Ascending aorta (tissue), 2 donors: ENCODE results near the gene ABLIM2. TPM values are rescaled to one million over a fixed set of nuclear protein-coding genes. Genes with fewer than 3 reads are reported as not detected.
A peak's percentile ranks its signal among the peaks of the same experiment; 100 is the strongest.

Experiments
- DNase-seq, 2 donors: peaks; one replicate each; pipeline ENCODE4 v3.0.0-alpha.2; 2019; ENCODE audit warnings: low spot score in 2 of 2
- H3K27ac ChIP-seq, 2 donors: fragments of 200-600 bp; sonication (generic); one replicate each; pipeline ENCODE4 v1.5.1; 2016 to 2017; ENCODE audit warnings: mild to moderate bottlenecking in 1 of 2
- H3K27me3 ChIP-seq: fragments of 200-600 bp; sonication (generic); one replicate; pipeline ENCODE4 v1.5.1; 2017
- H3K36me3 ChIP-seq, 2 donors: fragments of 200-600 bp; sonication (generic); one replicate each; pipeline ENCODE4 v1.5.1; 2016
- H3K4me1 ChIP-seq, 2 donors: fragments of 200-600 bp; sonication (generic); one replicate each; pipeline ENCODE4 v1.5.1; 2016 to 2017; ENCODE audit warnings: mild to moderate bottlenecking in 1 of 2
- H3K4me3 ChIP-seq, 2 donors: fragments of 200-600 bp; sonication (generic); one replicate each; pipeline ENCODE4 v1.5.1; 2016 to 2017; ENCODE audit warnings: mild to moderate bottlenecking in 1 of 2
- H3K9me3 ChIP-seq, 2 donors: fragments of 200-600 bp; sonication (generic); one replicate each; pipeline ENCODE4 v1.5.1; 2016
- CTCF ChIP-seq, 3 experiments: fragments of 200-600 bp in 2 of 3; fragments of 450-650 bp in 1 of 3; sonication (generic) in 2 of 3; IDR thresholded peaks; one replicate each; pipeline ENCODE4 v1.5.1; 2016 to 2019; ENCODE audit warnings: antibody characterized with exemption in 3 of 3, mild to moderate bottlenecking in 1 of 3, moderate library complexity in 1 of 3
- intact Hi-C: fragments of 100-400 bp; cut with DNase I; formaldehyde crosslinking; loops from one replicate; pipeline ENCODE4 v1.15.1; 2023
- total RNA-seq: library from RNA; depleted of rRNA; stranded (reverse); fragments of >200 nt; gene quantifications from one replicate; pipeline ENCODE4 v1.1.0, GENCODE V29; 2016

ABLIM2 gene
- total RNA-seq, 1 donor from 2014 or later = 30.8 TPM

DNA sequence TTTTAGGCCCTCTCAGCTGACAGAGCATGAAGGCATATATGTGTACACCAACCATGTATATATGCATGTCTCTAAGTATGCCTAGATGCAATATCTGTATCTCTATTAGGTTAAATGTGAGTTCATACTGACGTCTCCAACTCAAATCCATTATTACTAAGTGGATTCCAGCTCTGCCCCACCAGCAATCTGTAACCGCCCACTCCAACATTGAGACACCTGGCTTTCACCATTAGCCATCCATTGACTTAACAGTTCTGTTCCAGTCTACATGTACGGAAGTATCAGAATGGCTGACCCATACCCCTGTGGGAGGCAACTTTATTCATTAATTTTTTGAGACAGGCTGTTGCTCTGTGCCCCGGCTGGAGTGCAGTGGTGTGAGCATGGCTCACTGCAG is 25.4 kb upstream of the ABLIM2 start:
- intact Hi-C loops = no loop called here
- no peak overlapping the region for H3K27ac ChIP-seq
- H3K4me1 ChIP-seq = peaks cover 5 to 7% of the 10 kb centered on the region in 2 donors
- H3K4me3 ChIP-seq = no peak overlapping the region
- no peaks in the 10 kb centered on the region for H3K36me3 ChIP-seq
- no peaks in the 10 kb centered on the region for H3K9me3 ChIP-seq
- DNase-seq = no peak
- no peak for TF ChIP-seq CTCF (IDR thresholded peaks at IDR 0.05)
- H3K27me3 ChIP-seq = no peaks in the 10 kb centered on the region

DNA sequence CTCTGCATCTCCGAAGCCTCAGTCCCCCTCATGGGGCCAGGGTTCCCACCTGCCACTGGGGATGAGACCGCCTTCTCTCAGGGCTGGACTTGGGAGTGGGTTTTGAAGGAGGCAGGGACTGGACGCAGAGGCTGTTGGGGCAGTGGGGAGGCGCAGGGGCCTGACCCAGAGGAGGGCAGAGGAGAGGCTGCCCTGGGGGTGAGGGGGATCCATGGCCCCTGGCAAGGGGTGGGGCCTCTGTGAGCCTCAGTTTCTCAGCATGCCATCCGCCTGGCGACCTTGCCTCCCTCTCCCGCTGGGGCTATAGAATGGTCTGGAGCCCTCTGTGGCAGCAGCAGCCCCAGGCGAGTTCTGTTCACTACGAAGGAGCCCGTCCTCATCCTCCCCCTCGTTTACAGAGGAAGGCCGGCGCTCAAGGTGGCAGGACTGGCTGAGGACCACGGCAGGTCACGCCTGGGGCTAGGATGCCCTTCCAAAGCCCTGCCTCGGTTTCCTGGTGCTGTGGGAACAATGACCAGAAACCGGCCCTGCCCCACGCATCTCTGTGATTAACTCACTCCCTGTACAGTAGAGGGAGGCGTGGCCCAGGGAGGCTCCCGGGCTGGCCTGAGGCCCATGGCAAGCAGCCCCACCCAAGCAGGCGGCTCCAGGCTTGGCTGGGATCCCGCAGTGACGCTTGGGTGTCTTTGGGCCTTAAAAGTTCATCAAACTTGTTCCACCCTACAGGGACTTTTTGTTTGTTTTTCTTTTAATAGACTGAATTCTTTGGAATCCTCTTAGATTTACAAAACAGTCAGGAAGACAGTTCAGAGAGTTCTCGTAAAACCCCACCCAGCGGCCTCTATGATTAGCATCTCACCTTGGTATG is 24.5 kb upstream of the ABLIM2 start:
- intact Hi-C loops = no loop called here
- H3K9me3 ChIP-seq = no peaks in the 10 kb centered on the region
- peak in 1 of 2 donors; percentile 74 for DNase-seq
- H3K27me3 ChIP-seq = no peaks in the 10 kb centered on the region
- no peak overlapping the region for H3K4me3 ChIP-seq
- H3K27ac ChIP-seq = no peak overlapping the region
- TF ChIP-seq CTCF (IDR thresholded peaks at IDR 0.05) = no peak
- H3K36me3 ChIP-seq = no peaks in the 10 kb centered on the region
- no peaks in the 10 kb centered on the region for H3K4me1 ChIP-seq

- Histone ChIP-seq H3K4me1 (no peaks in the 10 kb centered on the region), H3K27me3 (no peaks in the 10 kb centered on the region), H3K4me3 (no peak overlapping the region), H3K9me3 (no peaks in the 10 kb centered on the region), H3K36me3 (no peaks in the 10 kb centered on the region), H3K27ac (no peak overlapping the region)
- no peak for TF ChIP-seq CTCF (IDR thresholded peaks at IDR 0.05)
- intact Hi-C loops = no loop called here
- no peak for DNase-seq
Measured at GRCh38 chr4:8182294-8182693, 23.7 kb upstream of the ABLIM2 start.

DNA sequence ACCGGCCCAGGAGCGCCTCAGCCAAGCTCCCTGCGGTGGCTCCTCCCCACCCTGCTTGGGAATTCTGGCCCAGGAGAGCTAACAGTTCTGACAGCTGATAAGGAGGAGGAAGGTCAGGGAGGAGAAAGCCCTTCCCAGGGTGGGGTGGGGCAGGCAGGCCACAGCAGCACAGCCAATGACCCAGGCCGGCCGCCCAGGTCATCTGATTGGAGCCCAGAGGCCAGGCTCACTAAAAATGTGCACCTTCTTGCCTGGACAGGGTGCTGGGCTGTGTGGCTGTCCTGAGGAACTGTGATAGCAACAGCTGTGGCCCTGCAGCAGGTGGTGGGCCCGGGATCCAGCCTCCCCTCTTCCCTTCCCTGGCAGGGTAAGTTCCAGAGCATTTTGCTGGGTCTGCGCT is 23.2 kb upstream of the ABLIM2 start:
- H3K27ac ChIP-seq = no peak overlapping the region
- H3K27me3 ChIP-seq = no peaks in the 10 kb centered on the region
- H3K9me3 ChIP-seq = no peaks in the 10 kb centered on the region
- no peaks in the 10 kb centered on the region for H3K4me1 ChIP-seq
- H3K4me3 ChIP-seq = no peak overlapping the region
- intact Hi-C loops = no loop called here
- DNase-seq = no peak
- no peak for TF ChIP-seq CTCF (IDR thresholded peaks at IDR 0.05)
- no peaks in the 10 kb centered on the region for H3K36me3 ChIP-seq

DNA sequence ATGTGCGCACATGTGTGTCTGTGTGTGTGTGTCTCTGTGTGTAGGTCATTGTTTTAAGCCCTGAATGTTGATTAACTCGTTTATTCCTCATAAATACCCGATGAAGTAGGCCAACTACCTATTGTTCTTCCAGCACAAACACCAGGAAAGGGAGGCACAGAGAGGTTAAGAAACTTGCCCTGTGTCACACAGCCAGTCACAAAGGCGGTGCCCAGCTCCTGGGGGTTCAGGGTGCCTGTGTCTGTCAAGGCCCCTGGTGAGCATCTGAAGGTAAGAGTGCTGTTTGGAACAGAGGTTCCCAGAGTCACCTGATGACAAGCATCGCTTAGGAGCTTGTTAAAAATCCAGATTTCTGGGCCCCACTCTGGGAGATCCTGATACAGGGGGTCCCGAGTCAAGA is 22.5 kb upstream of the ABLIM2 start:
- H3K4me3 ChIP-seq = no peak overlapping the region
- no peaks in the 10 kb centered on the region for H3K9me3 ChIP-seq
- no peak for TF ChIP-seq CTCF (IDR thresholded peaks at IDR 0.05)
- no peaks in the 10 kb centered on the region for H3K27me3 ChIP-seq
- no peaks in the 10 kb centered on the region for H3K36me3 ChIP-seq
- H3K4me1 ChIP-seq = no peaks in the 10 kb centered on the region
- no peak for DNase-seq
- intact Hi-C loops = no loop called here
- H3K27ac ChIP-seq = no peak overlapping the region
